ELF-1 (cell line): ENCODE results near the gene TK2.
"Not testable (repeated sequence)": the region's sequence is repeated elsewhere in the genome, so short reads cannot be mapped to it uniquely, and the experiment has no call there.

Experiments
- DNase-seq: peaks from one replicate; pipeline ENCODE4 v3.0.0-alpha.2; 2016; ENCODE audit warnings: low read depth, low spot score

Gene TK2

DNA sequence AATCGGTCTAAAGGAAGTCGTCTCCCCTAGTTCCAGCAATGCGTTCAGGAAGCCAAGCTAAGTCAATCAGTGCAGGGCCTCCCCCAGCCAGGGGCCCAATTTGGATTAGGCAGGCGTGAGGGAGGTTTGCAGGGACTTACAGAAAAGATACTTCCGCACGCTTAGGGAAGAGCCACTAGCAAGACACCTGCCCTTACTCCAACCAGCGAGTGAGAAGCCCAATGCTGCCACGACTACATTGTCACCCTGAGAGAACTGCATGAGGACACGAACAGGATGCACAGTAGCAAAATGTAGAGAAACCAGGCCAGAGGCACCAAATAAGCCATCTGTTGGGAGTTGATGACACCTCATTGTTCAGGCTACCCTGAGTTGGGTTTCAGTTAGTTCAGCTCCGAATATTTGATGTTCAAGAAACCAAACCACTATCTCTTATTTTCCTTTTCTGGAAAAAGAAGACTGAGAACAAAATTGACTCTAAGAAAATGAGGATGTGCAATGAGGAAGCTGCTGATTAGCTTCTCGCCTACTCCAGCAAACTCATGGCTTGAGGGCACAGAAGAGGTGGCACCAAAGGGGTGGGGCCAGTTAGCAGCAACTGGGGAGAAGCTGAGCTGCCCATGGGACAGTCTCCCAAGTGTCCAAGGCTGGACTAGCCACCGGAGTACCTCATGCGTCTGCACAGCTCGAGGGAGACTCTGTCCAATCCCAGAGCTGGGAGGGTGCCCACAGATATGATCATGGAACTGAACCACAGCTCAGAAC lies 29.3 kb downstream of the TK2 start:
- no peak for DNase-seq

DNA sequence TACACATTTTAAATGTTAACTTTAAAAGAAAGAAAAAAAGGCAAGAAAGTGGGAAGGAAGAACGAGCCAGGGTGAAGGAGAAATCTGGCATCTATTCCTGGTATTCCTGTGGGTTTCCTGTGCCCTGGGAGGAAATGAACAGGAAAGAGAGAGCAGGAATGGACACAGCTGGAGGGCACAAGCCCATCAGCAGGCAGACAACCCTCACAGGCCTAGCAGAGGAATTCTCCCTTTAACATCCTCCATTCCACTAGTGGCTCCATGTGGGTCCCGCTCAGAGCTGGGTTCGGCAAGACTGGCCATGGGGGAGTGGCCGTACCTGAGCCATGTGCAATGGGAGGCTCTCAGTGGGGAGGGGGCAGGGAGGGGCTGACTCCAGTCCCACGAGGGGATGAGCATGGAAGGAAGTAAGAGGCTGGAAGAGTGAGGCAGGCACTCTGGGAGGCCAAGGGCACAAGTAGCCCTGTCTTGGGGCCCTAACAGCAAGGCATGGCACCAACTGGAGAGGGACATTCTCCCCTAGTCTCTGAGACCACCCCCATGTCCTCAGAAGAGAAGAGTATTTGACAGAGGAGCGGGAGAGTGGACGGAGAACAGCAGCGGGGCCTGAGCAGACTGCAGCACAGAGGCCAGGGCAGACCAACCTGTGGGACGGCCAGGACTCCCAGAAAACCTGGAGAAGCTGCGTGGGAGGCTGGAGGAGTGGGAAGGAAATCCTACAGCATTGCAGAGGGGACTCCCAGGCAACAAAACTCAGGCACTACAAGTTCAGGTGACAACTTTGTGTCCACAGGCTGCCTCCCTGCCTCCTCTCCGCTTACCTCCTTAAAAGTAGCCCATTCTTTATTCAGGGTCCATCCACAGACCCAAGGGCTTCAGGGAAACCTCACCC lies 30.2 kb downstream of the TK2 start:
- DNase-seq = no peak

- DNase-seq = no peak
Observed at GRCh38 chr16:66517586-66518263, 32.2 kb downstream of the TK2 start.

GRCh38 chr16:66516808-66517585 lies 32.9 kb downstream of the TK2 start:
- peak; percentile 86 for DNase-seq

GRCh38 chr16:66516509-66516807 lies 33.5 kb downstream of the TK2 start:
- DNase-seq = no peak

- peak; percentile 44 for DNase-seq
Observed at GRCh38 chr16:66515596-66516508, 34.1 kb downstream of the TK2 start.

- not testable (repeated sequence) for DNase-seq
Observed at GRCh38 chr16:66514980-66515595, 34.8 kb downstream of the TK2 start.

DNA sequence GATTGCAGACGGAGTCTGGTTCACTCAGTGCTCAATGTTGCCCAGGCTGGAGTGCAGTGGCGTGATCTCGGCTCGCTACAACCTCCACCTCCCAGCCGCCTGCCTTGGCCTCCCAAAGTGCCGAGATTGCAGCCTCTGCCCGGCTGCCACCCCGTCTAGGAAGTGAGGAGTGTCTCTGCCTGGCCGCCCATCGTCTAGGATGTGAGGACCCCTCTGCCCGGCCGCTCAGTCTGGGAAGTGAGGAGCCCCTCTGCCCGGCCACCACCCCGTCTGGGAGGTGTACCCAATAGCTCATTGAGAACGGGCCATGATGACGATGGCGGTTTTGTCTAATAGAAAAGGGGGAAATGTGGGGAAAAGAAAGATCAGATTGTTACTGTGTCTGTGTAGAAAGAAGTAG lies 35.5 kb downstream of the TK2 start:
- not testable (repeated sequence) for DNase-seq

GRCh38 chr16:66513111-66513723 lies 36.7 kb downstream of the TK2 start:
- DNase-seq = peak; percentile 50

DNA sequence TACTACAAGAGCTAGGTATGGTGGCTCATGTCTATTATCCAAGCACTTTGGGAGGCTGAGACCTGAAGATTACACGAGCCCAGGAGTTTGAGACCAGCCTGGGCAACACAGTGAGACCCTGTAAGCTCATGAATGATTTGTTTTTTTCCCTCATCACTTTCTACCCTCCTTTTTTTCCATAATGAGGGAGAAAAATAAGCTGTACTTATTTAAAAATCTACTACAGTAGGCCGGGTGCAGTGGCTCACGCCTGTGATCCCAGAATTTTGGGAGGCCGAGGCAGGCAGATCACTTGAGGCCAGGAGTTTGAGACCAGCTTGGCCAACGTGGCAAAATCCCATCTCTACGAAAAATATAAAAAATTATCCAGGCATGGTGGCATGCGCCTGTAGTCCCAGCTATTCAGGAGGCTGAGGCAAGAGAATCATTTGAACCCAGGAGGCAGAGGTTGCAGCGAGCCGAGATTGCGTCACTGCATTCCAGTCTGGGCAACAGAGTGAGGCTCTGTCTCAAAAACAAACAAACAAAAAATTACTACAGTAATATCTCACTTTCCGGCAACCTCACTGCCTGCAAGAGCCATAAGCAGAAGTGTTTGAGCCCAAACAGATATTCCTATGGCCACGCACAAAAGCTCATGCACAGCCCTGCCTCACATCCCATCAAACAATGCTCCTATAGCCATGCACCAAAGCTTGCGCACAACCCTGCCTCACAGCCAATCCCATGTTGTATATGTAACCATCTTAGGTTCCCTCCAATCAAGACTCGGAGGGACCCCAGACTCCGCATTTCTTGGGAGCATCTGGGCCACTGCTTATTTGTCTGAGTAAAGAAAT lies 37.4 kb downstream of the TK2 start:
- no peak for DNase-seq

DNA sequence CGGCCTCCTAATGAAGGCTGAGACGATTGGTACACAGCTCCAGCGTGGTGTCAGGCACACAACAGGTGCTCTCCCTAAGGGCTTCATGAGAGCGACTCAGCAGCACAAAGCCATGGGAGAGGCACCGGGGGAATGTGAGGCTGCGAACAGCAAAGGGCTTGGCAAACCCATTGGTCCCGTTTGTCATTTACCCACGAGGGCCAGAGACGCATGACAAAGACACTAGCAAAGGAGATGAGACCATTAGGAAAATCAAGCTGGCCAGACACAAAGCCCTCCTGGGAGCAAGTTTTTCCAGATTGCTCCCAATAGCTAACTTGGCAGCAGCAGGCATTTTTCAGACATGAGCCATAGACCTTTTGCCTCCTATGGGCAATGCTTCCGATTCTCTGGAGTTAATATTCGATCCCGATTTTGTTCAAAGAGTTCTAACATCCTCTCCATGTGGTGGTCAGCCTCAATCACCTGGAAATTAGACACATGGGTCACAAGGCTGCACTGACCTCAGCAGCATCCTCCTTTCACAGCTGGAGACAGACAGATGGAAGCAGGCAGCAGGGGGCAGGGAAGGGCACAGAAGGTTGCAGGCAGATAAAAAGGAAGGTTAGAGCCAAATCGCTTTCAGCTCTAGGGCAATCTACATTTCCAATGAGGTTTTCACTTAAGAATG lies 38.2 kb downstream of the TK2 start:
- DNase-seq = peak; percentile 84

DNA sequence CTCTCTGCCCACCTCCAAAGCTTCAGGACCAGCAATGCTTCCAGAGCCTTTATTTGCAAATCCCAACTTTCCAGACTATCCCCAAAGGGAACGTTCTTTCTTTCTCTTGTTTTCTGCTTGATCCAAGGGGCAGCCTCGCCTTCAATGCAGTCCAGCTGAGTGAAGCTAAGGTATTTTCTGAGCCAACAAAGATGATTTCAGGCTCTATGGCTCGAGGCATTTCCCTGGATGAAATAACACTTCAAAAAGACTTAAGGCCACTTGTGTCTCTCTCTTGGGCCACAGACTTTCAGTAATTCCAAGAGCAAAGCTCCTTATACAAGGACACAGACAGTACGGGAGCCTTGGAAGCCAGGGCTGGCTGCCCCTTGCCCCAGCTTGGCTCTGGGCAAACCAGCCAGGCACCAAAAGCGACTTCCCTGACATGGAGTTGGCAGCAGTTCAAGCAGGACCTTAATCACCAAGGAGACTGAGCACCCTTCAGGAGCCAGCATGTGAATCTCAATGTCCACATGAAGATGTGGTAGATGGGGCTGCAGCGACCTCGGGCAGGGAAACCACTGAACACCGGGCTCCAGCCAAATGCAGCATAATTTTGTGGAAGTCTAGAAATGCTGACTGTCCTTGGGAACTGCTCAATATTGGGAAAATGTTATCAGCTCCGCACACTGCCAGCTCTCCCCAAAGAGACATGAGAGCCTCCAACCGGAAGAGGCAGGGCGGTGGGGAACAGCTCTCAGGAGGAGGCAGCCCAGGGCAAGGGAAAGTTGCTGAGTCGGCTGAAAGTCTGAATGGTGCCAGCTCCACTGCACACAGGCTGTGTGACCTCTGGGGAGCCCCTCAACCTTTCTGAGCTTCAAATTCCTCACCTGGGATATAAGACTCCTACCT lies 39.0 kb downstream of the TK2 start:
- no peak for DNase-seq

DNA sequence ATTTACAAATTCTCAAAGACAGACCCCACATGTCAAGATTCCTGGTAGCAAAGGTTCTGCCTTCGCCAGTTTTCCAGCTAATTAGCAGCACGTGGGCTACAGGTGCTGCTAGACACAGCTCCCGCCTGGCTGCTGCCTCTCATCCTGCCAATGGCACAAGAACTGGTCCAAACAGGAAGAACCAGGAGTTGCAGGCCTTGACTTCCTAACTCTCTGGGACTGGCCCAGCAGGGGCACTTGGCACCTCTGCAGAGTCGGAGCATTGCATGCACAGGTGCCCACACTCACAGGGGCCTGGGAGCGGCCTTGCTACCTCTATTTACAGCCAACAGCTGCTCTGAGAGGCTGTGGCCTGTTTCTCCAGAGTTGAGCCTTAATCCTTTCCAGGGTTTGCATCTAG lies 39.6 kb downstream of the TK2 start:
- no peak for DNase-seq

DNA sequence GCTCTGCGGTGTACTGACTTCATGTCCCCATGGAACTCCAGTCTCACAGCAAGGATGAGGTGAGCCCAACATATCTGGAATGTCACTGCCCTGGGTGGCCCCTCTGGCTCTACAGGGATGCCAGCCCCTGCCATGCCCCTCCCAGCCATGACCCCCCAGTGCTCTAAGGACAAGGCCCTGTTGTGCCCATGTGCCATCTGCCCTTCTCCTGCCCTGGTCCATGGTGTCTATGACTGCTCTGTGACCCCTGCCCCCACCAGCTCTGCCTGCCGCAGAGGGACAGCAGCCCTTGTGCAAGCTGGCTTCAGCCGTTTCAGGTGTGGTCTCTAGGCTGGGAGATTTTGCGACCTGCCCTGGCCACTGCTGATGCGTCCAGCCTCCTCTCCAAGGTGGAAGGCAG lies 40.3 kb downstream of the TK2 start:
- no peak for DNase-seq

- no peak for DNase-seq
Observed at GRCh38 chr16:66508914-66509496, 40.9 kb downstream of the TK2 start.

- DNase-seq = no peak
Observed at GRCh38 chr16:66508248-66508913, 41.5 kb downstream of the TK2 start.
